Neural progenitor cell (in vitro differentiated cells): ENCODE measurements around the gene AP5S1. TPM values are rescaled to one million over a fixed set of nuclear protein-coding genes. Genes with fewer than 3 reads are reported as not detected.

Experiments
- DNase-seq: peaks from one replicate; pipeline ENCODE4 v3.0.0-alpha.2; 2016; ENCODE audit warnings: low spot score
- H2AFZ ChIP-seq: fragments of 200-600 bp; sonication (generic); replicated peaks from 2 replicates; pipeline ENCODE4 v1.6.1; 2016; ENCODE audit warnings: antibody characterized with exemption
- H3F3A ChIP-seq: fragments of 200-600 bp; sonication (generic); 2 replicates; pipeline ENCODE4 v1.6.1; 2016; ENCODE audit warnings: antibody characterized with exemption, low read depth
- H3K27ac ChIP-seq: fragments of 200-600 bp; sonication (generic); 2 replicates; pipeline ENCODE4 v1.5.1; 2016; ENCODE audit warnings: mild to moderate bottlenecking
- H3K27me3 ChIP-seq: fragments of 200-600 bp; sonication (generic); 2 replicates; pipeline ENCODE4 v1.6.1; 2016; ENCODE audit warnings: mild to moderate bottlenecking, moderate library complexity
- H3K36me3 ChIP-seq: fragments of 200-600 bp; sonication (generic); 2 replicates; pipeline ENCODE4 v1.5.1; 2016
- H3K4me1 ChIP-seq: fragments of 200-600 bp; sonication (generic); 2 replicates; pipeline ENCODE4 v1.6.1; 2016; ENCODE audit warnings: mixed run types
- H3K4me2 ChIP-seq: fragments of 200-600 bp; sonication (generic); 2 replicates; pipeline ENCODE4 v1.6.1; 2016
- H3K4me3 ChIP-seq: fragments of 200-600 bp; sonication (generic); 2 replicates; pipeline ENCODE4 v1.5.1; 2016
- H3K79me2 ChIP-seq: fragments of 200-600 bp; sonication (generic); 2 replicates; pipeline ENCODE4 v1.6.1; 2016; ENCODE audit warnings: low read depth
- H3K9ac ChIP-seq: fragments of 200-600 bp; sonication (generic); 2 replicates; pipeline ENCODE4 v1.6.1; 2016
- H3K9me3 ChIP-seq: fragments of 200-600 bp; sonication (generic); 2 replicates; pipeline ENCODE4 v1.5.1; 2016; ENCODE audit warnings: low read depth
- H4K20me1 ChIP-seq: fragments of 200-600 bp; sonication (generic); 2 replicates; pipeline ENCODE4 v1.6.1; 2016; ENCODE audit warnings: low read depth
- H3K27ac Mint-ChIP-seq: 3 replicates; pipeline ENCODE4 v1.8.0; 2021; ENCODE audit warnings: mixed read lengths
- H3K27me3 Mint-ChIP-seq: 2 replicates; pipeline ENCODE4 v1.8.0; 2022; ENCODE audit warnings: low read depth, mild to moderate bottlenecking, inconsistent platforms, moderate library complexity, mixed read lengths; ENCODE audit not compliant: insufficient read depth
- H3K36me3 Mint-ChIP-seq: 3 replicates; pipeline ENCODE4 v1.8.0; 2021; ENCODE audit warnings: mixed read lengths
- H3K4me1 Mint-ChIP-seq: 3 replicates; pipeline ENCODE4 v1.8.0; 2021; ENCODE audit warnings: mixed read lengths
- H3K4me3 Mint-ChIP-seq: 3 replicates; pipeline ENCODE4 v1.8.0; 2021; ENCODE audit warnings: mild to moderate bottlenecking, moderate library complexity, mixed read lengths
- H3K9me3 Mint-ChIP-seq: 3 replicates; pipeline ENCODE4 v1.8.0; 2020; ENCODE audit warnings: mixed read lengths
- CTCF ChIP-seq: fragments of 200-600 bp; sonication (generic); IDR thresholded peaks from 2 replicates; pipeline ENCODE4 v1.5.1; 2017; ENCODE audit warnings: antibody characterized with exemption, mild to moderate bottlenecking
- EZH2 ChIP-seq: fragments of 200-600 bp; sonication (generic); IDR thresholded peaks from 2 replicates; pipeline ENCODE4 v1.6.1; 2017; ENCODE audit warnings: antibody characterized with exemption, mild to moderate bottlenecking, moderate library complexity
- EZH2phosphoT487 ChIP-seq: fragments of 200-600 bp; sonication (generic); IDR thresholded peaks from 2 replicates; pipeline ENCODE4 v1.6.1; 2017; ENCODE audit warnings: antibody characterized with exemption
- total RNA-seq: library from RNA; depleted of rRNA; stranded (reverse); fragments of >200 nt; gene quantifications from 2 replicates; pipeline ENCODE4 v1.2.3, GENCODE V29; 2015; ENCODE audit warnings: low replicate concordance

The AP5S1 gene
- total RNA-seq, 1 donor from 2014 or later, result 1.2 TPM

- Histone ChIP-seq H3K4me3 (no peak overlapping the region), H3F3A (peaks cover 3% of the 10 kb centered on the region), H3K4me1 (peaks cover 6% of the 10 kb centered on the region), H3K9ac (no peak overlapping the region), H4K20me1 (no peaks in the 10 kb centered on the region), H2AFZ (no peak overlapping the region), H3K27ac (no peak overlapping the region), H3K9me3 (no peaks in the 10 kb centered on the region), H3K27me3 (no peaks in the 10 kb centered on the region), H3K36me3 (no peaks in the 10 kb centered on the region), H3K4me2 (no peak overlapping the region), H3K79me2 (no peaks in the 10 kb centered on the region)
- no peak for TF ChIP-seq CTCF
- TF ChIP-seq EZH2, result no peak
- H3K27me3 Mint-ChIP-seq, result peaks cover 8% of the 10 kb centered on the region
- H3K27ac Mint-ChIP-seq, result no peak overlapping the region
- peaks cover 19% of the 10 kb centered on the region for H3K36me3 Mint-ChIP-seq
- DNase-seq, result no peak
- H3K4me1 Mint-ChIP-seq, result peaks cover 38% of the 10 kb centered on the region
- H3K9me3 Mint-ChIP-seq, result no peaks in the 10 kb centered on the region
- no peak overlapping the region for H3K4me3 Mint-ChIP-seq
Measured at GRCh38 chr20:3808544-3808943, 11.8 kb upstream of the AP5S1 start.

GRCh38 chr20:3811467-3812258 lies 8.7 kb upstream of the AP5S1 start:
- TF ChIP-seq EZH2, result no peak
- TF ChIP-seq CTCF, result no peak
- no peak for TF ChIP-seq EZH2phosphoT487
- no peaks in the 10 kb centered on the region for H3K27me3 ChIP-seq
- DNase-seq, result no peak
- no peak overlapping the region for H3K27ac ChIP-seq
- H3K79me2 ChIP-seq, result no peaks in the 10 kb centered on the region
- H2AFZ ChIP-seq, result no peak overlapping the region
- no peaks in the 10 kb centered on the region for H3K36me3 Mint-ChIP-seq
- no peak overlapping the region for H3K4me2 ChIP-seq
- H3F3A ChIP-seq, result peaks cover 3% of the 10 kb centered on the region
- H3K9ac ChIP-seq, result no peak overlapping the region
- H3K4me3 Mint-ChIP-seq, result no peak overlapping the region
- H3K27ac Mint-ChIP-seq, result peak overlapping the region; percentile 34
- H3K4me3 ChIP-seq, result no peak overlapping the region
- H3K9me3 ChIP-seq, result no peaks in the 10 kb centered on the region
- H3K4me1 ChIP-seq, result peaks cover 6% of the 10 kb centered on the region
- peaks cover 6% of the 10 kb centered on the region for H3K27me3 Mint-ChIP-seq
- H3K36me3 ChIP-seq, result no peaks in the 10 kb centered on the region
- H4K20me1 ChIP-seq, result no peaks in the 10 kb centered on the region
- no peaks in the 10 kb centered on the region for H3K9me3 Mint-ChIP-seq
- H3K4me1 Mint-ChIP-seq, result peaks cover 44% of the 10 kb centered on the region

GRCh38 chr20:3812259-3812681 lies 8.1 kb upstream of the AP5S1 start:
- Histone ChIP-seq H3K79me2 (no peaks in the 10 kb centered on the region), H2AFZ (no peak overlapping the region), H3K36me3 (no peaks in the 10 kb centered on the region), H3K27ac (no peak overlapping the region), H3K4me1 (peaks cover 3% of the 10 kb centered on the region), H3K9ac (no peak overlapping the region), H3F3A (peaks cover 3% of the 10 kb centered on the region), H3K4me2 (no peak overlapping the region), H3K4me3 (no peak overlapping the region), H3K27me3 (no peaks in the 10 kb centered on the region), H4K20me1 (no peaks in the 10 kb centered on the region), H3K9me3 (no peaks in the 10 kb centered on the region)
- Mint-ChIP-seq H3K4me1 (peaks cover 38% of the 10 kb centered on the region), H3K36me3 (no peaks in the 10 kb centered on the region), H3K27me3 (peaks cover 6% of the 10 kb centered on the region), H3K27ac (peak overlapping the region; percentile 92), H3K4me3 (no peak overlapping the region), H3K9me3 (no peaks in the 10 kb centered on the region)
- TF ChIP-seq CTCF, result no peak
- TF ChIP-seq EZH2phosphoT487, result no peak
- no peak for TF ChIP-seq EZH2
- DNase-seq, result no peak
